T-cell (primary cell): ENCODE results near the gene MEIS1. TPM values are rescaled to one million over a fixed set of nuclear protein-coding genes. Genes with fewer than 3 reads are reported as not detected.

ENCODE experiments used
- ATAC-seq, 4 experiments: fragments of 200-7000 bp in 3 of 4; fragments of 150-1000 bp in 1 of 4; cut with Tn5 transposase; replicated peaks in 1 of 4; 1 replicate in 3 of 4; 2 replicates in 1 of 4; pipeline ENCODE4 v1.10.0; 2021; ENCODE audit warnings: moderate library complexity in 3 of 4, mild to moderate bottlenecking in 2 of 4, moderate number of reproducible peaks in 1 of 4
- CTCF ChIA-PET, 2 donors: fragments of 300-600 bp; sonication (Branson Sonifier 250); formaldehyde crosslinking; loops; one replicate each; lab custom pipeline; 2022; ENCODE audit warnings: antibody characterized with exemption in 2 of 2; lab: Charles Lee
- POLR2A ChIA-PET, 2 donors: fragments of 300-600 bp; sonication (Branson Sonifier 250); formaldehyde crosslinking; loops; one replicate each; lab custom pipeline; 2022; ENCODE audit warnings: antibody characterized with exemption in 2 of 2; lab: Charles Lee
- DNase-seq, 35 experiments: peaks; one replicate each; pipeline versions ENCODE4 v3.0.0 to v3.0.0-alpha.2; 2013 to 2023
- H3K27ac ChIP-seq: one replicate; pipeline ENCODE4 v1.5.1; 2013; ENCODE audit warnings: low read length
- H3K27me3 ChIP-seq, 2 experiments: replicated peaks in 1 of 2; 1 replicate in 1 of 2; 2 replicates in 1 of 2; pipeline versions ENCODE4 v1.6.1 to v1.7.0; 2013; ENCODE audit warnings: low read length in 1 of 2, mixed read lengths in 1 of 2; ENCODE audit not compliant: control insufficient read depth in 2 of 2, insufficient read depth in 2 of 2; ENCODE audit errors: extremely low read depth in 1 of 2
- H3K36me3 ChIP-seq, 2 donors: 1 replicate in 1 of 2; 2 replicates in 1 of 2; pipeline versions ENCODE4 v1.6.1 to v1.7.0; 2013; ENCODE audit warnings: low read length in 1 of 2; ENCODE audit not compliant: control insufficient read depth in 2 of 2, insufficient read depth in 1 of 2; ENCODE audit errors: extremely low read depth in 1 of 2
- H3K4me1 ChIP-seq, 2 experiments: 1 replicate in 1 of 2; 2 replicates in 1 of 2; pipeline versions ENCODE4 v1.6.1 to v1.7.0; 2013; ENCODE audit warnings: low read length in 2 of 2, mixed read lengths in 1 of 2; ENCODE audit not compliant: insufficient read depth in 2 of 2, control insufficient read depth in 1 of 2; ENCODE audit errors: extremely low read depth in 1 of 2
- H3K4me3 ChIP-seq, 2 donors: 1 replicate in 1 of 2; 2 replicates in 1 of 2; pipeline versions ENCODE4 v1.5.1 to v1.7.0; 2013; ENCODE audit warnings: mild to moderate bottlenecking in 2 of 2, low read length in 1 of 2, moderate library complexity in 1 of 2; ENCODE audit not compliant: control insufficient read depth in 1 of 2; ENCODE audit errors: extremely low read depth in 1 of 2
- H3K9me3 ChIP-seq: 2 replicates; pipeline ENCODE4 v1.7.0; 2013
- H3K27ac Mint-ChIP-seq, 2 donors: one replicate each; pipeline ENCODE4 v1.8.0; 2020 to 2021; ENCODE audit warnings: mild to moderate bottlenecking in 2 of 2, mixed read lengths in 2 of 2
- H3K27me3 Mint-ChIP-seq, 2 donors: one replicate each; pipeline ENCODE4 v1.8.0; 2021 to 2022; ENCODE audit warnings: mixed read lengths in 2 of 2
- H3K36me3 Mint-ChIP-seq: one replicate; pipeline ENCODE4 v1.8.0; 2021; ENCODE audit warnings: mixed read lengths
- H3K4me1 Mint-ChIP-seq, 3 donors: one replicate each; pipeline ENCODE4 v1.8.0; 2020 to 2022; ENCODE audit warnings: mixed read lengths in 3 of 3, mild to moderate bottlenecking in 1 of 3
- H3K4me3 Mint-ChIP-seq, 3 donors: one replicate each; pipeline ENCODE4 v1.8.0; 2020 to 2022; ENCODE audit warnings: mild to moderate bottlenecking in 3 of 3, mixed read lengths in 3 of 3, moderate library complexity in 3 of 3
- H3K9me3 Mint-ChIP-seq, 3 donors: one replicate each; pipeline ENCODE4 v1.8.0; 2020 to 2022; ENCODE audit warnings: mixed read lengths in 3 of 3
- WGBS: methylation state at CpG from one replicate; pipeline ENCODE4 v1.1.5; 2013; ENCODE audit warnings: missing lambda C conversion rate; ENCODE audit not compliant: insufficient coverage; 5-methylcytosine and 5-hydroxymethylcytosine counted together
- total RNA-seq, 35 experiments: library from RNA in 6 of 35; stranded (reverse) in 6 of 35; fragments of 120-200 nt in 1 of 35; gene quantifications; one replicate each; pipeline versions ENCODE4 v1.2.1 to v1.2.4 and lab custom pipeline; 2013 to 2026

The MEIS1 gene
- total RNA-seq, 5 donors from 2014 or later (not counting 1 experiment from before 2014, with no cell fraction given), result 0.32 to 3.4 (median 0.90) TPM

DNA sequence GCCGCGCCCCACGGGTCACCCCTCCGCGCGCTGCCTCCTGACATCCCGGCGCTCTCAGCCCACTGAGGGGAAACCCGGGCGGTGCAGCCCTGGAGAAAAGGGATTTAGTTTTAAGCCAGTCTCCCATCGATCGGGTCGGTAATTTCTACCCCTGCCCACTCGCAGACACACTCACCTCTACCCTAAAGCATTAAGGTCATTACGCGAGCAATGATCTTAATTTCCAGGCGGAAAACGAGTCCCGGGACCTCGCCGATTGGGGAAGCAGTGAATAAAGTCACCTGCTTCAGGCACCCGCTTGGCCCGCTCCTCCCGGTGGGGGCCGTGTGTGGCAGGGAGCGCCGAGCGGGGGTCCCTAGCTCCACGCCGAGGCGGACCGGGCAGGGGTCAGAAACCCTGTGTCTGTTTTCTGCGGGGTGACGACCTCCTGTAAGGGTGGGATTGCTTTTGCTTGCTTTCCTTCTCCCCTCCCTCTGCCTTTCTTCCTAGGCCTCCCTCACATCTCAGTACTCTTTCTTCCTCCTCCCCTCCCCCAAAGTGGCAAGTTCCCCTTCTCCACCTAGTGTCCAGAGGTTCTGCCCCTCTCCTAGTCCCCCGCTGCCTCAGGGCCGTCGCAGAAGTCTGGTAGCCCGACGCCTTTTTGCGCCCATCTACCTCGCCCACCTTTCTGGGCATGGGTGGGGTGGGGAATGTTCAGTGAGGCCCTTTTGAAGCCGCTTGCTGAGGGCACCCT lies 142.6 kb downstream of the MEIS1 start:
- Mint-ChIP-seq H3K36me3 (no peaks in the 10 kb centered on the region), H3K4me3 (no peak overlapping the region), H3K27me3 (peaks cover 46 to 55% of the 10 kb centered on the region in 2 donors), H3K27ac (no peak overlapping the region), H3K9me3 (no peaks in the 10 kb centered on the region), H3K4me1 (peaks cover 7 to 11% (median 9%) of the 10 kb centered on the region in 3 donors)
- Histone ChIP-seq H3K4me3 (no peak overlapping the region), H3K27ac (no peak overlapping the region), H3K4me1 (peaks cover 3 to 7% of the 10 kb centered on the region in 2 experiments), H3K9me3 (no peaks in the 10 kb centered on the region), H3K27me3 (peaks cover 0 to 60% of the 10 kb centered on the region in 2 experiments), H3K36me3 (no peaks in the 10 kb centered on the region)
- no peak for ATAC-seq
- ChIA-PET POLR2A (no interaction called here), CTCF (interaction anchor here in 1 of 2 donors (0.6 kb wide), 1 partner anchor 149 kb away, joined by 3 read pairs; no protein-coding TSS in a partner anchor)
- 8% methylated on average over 19 of the region's 42 CpGs for WGBS
- DNase-seq, result no peak

DNA sequence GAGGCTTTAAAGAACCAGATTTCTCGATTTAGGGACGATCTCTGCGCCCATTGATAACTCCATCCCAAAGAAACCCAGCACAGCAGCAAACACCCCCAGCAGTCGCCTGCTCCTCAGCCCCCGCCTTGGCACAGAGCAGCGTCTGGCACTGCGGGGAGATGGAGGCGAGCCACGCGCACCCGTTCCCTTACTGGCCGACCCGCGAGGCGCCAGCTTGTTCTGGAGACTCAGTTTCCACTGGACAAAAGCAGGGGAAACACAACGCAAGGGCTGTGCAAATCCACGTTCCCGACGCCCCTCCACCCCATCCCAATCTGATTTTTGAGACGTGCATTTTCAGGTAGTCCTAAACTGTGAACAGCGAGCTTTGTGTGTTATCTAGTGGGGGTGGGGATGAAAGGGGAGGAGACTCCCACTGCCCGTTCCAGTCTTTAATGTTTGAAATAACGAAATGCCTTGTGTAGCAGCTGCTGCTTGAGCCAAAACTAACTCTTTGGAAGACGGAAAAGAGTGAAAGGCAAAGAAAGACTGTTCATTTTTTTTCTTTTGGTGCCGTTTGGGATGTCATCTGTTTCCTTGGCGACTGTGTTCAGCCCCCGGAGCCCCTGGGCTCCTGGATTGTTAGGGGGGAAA lies 143.2 kb downstream of the MEIS1 start:
- H3K27ac Mint-ChIP-seq, result peak overlapping the region in 1 of 2 donors; percentile 8
- peaks cover 0 to 67% of the 10 kb centered on the region in 2 experiments for H3K27me3 ChIP-seq
- DNase-seq, result no peak
- H3K9me3 Mint-ChIP-seq, result no peaks in the 10 kb centered on the region
- no peaks in the 10 kb centered on the region for H3K9me3 ChIP-seq
- no peaks in the 10 kb centered on the region for H3K36me3 ChIP-seq
- ATAC-seq, result no peak
- WGBS, result 1% methylated on average over 18 of the region's 27 CpGs
- CTCF ChIA-PET, result no interaction called here
- H3K4me3 ChIP-seq, result no peak overlapping the region
- H3K4me1 Mint-ChIP-seq, result peaks cover 7 to 11% (median 9%) of the 10 kb centered on the region in 3 donors
- H3K4me1 ChIP-seq, result peaks cover 3 to 7% of the 10 kb centered on the region in 2 experiments
- no peak overlapping the region for H3K4me3 Mint-ChIP-seq
- H3K27ac ChIP-seq, result no peak overlapping the region
- peaks cover 46 to 55% of the 10 kb centered on the region in 2 donors for H3K27me3 Mint-ChIP-seq
- H3K36me3 Mint-ChIP-seq, result no peaks in the 10 kb centered on the region
- POLR2A ChIA-PET, result no interaction called here

DNA sequence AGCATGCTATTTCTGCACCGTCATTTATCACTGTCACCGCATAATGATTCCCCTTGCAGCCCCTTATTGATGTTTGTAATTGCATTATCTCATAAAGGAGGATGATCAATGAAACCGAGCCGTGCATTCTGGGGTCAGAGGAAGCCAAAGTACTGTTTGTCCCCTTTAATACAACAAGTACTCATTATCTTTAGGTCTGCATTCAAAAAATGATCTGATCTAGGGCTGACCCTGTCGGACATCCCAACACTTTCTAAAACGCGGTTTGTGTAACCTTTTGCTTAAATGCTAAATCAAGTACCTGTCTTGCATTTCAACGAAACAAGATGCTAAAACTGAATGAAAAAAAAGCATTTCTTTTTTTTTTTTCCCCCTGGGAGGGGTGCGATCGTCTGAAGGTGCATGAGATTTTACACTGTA lies 143.8 kb downstream of the MEIS1 start:
- DNase-seq, result no peak
- H3K27ac ChIP-seq, result no peak overlapping the region
- H3K4me1 ChIP-seq, result peaks cover 3 to 7% of the 10 kb centered on the region in 2 experiments
- Mint-ChIP-seq H3K4me3 (no peak overlapping the region), H3K27ac (no peak overlapping the region), H3K27me3 (peaks cover 46 to 55% of the 10 kb centered on the region in 2 donors), H3K36me3 (no peaks in the 10 kb centered on the region), H3K4me1 (peaks cover 7 to 11% (median 9%) of the 10 kb centered on the region in 3 donors), H3K9me3 (no peaks in the 10 kb centered on the region)
- CTCF ChIA-PET, result no interaction called here
- H3K27me3 ChIP-seq, result peaks cover 0 to 70% of the 10 kb centered on the region in 2 experiments
- no peaks in the 10 kb centered on the region for H3K9me3 ChIP-seq
- WGBS, result 17% methylated on average over 5 of the region's 10 CpGs
- no peak for ATAC-seq
- no peaks in the 10 kb centered on the region for H3K36me3 ChIP-seq
- POLR2A ChIA-PET, result no interaction called here
- H3K4me3 ChIP-seq, result no peak overlapping the region

DNA sequence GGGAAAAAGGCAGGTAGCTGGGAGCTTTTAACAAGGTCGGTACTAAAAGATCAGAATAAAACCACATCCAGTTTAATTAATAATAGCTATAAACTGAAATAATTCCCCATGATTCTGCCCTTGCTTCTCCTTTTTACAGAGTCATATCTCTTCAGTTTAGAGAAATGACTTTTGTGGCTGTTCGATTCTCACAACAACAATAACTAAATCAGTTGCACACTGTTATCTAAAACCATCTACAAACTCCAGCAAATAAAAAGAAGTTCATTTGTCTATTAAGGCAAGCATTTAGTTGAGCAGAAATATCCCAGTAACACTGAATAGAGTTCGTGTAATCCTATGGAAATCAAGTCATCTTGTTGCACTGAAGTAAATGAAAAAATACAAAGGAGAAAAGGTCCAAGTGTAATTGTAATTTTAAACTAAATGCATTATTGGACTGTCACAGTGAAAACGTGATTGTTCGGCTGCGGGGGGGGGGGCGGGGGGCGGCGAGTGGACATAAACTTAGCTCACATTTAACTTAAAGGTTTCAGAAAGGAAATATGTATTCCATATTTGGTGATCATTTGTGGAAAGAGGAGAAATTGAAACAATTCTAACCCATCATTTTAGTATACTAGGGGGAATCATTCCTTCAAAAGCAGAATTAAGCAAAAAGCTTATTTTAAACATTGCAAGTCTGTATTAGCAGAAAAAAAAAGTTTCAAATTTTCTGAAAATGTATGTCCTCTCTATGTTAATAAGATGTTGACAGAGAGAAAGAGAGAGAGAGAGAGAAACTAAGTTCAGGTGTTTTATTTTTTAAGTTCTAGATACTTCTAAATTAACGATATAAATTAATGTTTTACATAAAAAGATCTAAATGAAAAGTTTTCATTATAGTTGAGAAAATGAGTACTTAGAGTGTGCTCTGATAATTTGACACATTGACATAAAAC lies 144.5 kb downstream of the MEIS1 start:
- peak overlapping the region in 1 of 2 donors; percentile 4 for H3K27ac Mint-ChIP-seq

DNA sequence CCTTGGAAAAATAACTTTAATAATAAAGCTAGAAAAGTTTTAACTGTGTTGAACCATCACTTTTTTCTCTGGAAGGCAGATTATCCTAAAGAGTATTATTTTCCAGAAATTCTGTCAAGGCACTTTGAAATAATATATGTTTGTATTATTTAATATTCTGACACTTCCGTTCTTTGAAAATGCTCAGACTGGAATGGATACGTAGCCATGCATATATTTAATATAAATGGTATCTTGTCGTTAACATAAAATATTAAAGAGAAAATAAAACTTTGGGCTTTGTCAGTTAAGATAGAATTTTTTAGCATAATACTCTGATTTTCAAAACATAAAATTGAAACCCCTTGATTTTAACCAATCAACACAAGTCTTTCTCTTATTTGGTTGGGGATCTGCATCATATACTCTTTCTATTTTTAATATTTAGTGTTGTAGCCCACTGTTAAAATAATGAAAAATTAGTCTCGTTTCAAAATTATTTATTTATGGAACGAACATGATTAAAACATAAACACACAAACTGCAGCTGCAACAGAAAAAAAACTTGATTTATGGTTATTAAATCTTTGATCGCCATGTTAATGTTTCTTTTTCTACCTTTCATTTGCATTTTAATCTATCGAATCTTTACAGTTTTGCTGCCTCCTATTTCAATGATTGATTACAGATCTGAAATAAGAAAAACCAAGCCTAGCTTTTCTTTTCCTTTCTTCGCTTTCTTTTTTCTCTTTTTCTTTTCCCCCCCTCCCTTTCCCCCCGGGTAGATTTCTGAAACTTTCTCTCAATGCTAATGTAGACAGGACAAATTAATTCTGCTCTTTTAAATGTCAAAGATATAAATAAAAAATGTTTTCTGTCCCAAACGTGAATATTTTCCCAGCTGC lies 145.5 kb downstream of the MEIS1 start:
- H3K27ac ChIP-seq, result no peak overlapping the region
- no peaks in the 10 kb centered on the region for H3K9me3 Mint-ChIP-seq
- no peaks in the 10 kb centered on the region for H3K36me3 Mint-ChIP-seq
- H3K27me3 Mint-ChIP-seq, result peaks cover 34 to 47% of the 10 kb centered on the region in 2 donors
- H3K4me3 ChIP-seq, result no peak overlapping the region
- H3K27me3 ChIP-seq, result peaks cover 0 to 61% of the 10 kb centered on the region in 2 experiments
- H3K27ac Mint-ChIP-seq, result no peak overlapping the region
- H3K4me3 Mint-ChIP-seq, result no peak overlapping the region
- H3K36me3 ChIP-seq, result no peaks in the 10 kb centered on the region
- DNase-seq (no peak), ATAC-seq (no peak)
- no peaks in the 10 kb centered on the region for H3K9me3 ChIP-seq
- no CpG with 5 or more reads among the region's 10 CpGs for WGBS
- H3K4me1 ChIP-seq, result peaks cover 0 to 7% of the 10 kb centered on the region in 2 experiments
- ChIA-PET POLR2A (no interaction called here), CTCF (no interaction called here)
- peaks cover 1 to 7% (median 3%) of the 10 kb centered on the region in 3 donors for H3K4me1 Mint-ChIP-seq

More for the DNA sequence above, 144.5 kb downstream of the MEIS1 start:
- Histone ChIP-seq H3K27ac (no peak overlapping the region), H3K36me3 (no peaks in the 10 kb centered on the region), H3K27me3 (peaks cover 0 to 66% of the 10 kb centered on the region in 2 experiments), H3K9me3 (no peaks in the 10 kb centered on the region), H3K4me1 (peaks cover 3 to 7% of the 10 kb centered on the region in 2 experiments), H3K4me3 (no peak overlapping the region)
- Mint-ChIP-seq H3K4me3 (no peak overlapping the region), H3K4me1 (peaks cover 7 to 11% (median 9%) of the 10 kb centered on the region in 3 donors), H3K36me3 (no peaks in the 10 kb centered on the region), H3K9me3 (no peaks in the 10 kb centered on the region), H3K27me3 (peaks cover 43 to 52% of the 10 kb centered on the region in 2 donors)
- DNase-seq (no peak), ATAC-seq (no peak)
- CTCF ChIA-PET, result no interaction called here
- POLR2A ChIA-PET, result no interaction called here
- no CpG with 5 or more reads among the region's 10 CpGs for WGBS
